Measurements from ENCODE around the gene AMH.

The AMH gene

GRCh38 chr19:2226840-2227360 lies 22.2 kb upstream of the AMH start:
- peaks cover 26% of the 10 kb centered on the region for H3K4me1 Mint-ChIP-seq (ENCODE audit: low read depth)
- H3K27ac Mint-ChIP-seq = peak overlapping the region; percentile 37
- H3K27me3 Mint-ChIP-seq = no peaks in the 10 kb centered on the region
- H3K36me3 Mint-ChIP-seq (ENCODE audit: low read depth) = peaks cover 100% of the 10 kb centered on the region
- intact Hi-C loops (cut with micrococcal nuclease) = no loop called here
- no peak overlapping the region for H3K4me3 Mint-ChIP-seq
- no peaks in the 10 kb centered on the region for H3K9me3 Mint-ChIP-seq

DNA sequence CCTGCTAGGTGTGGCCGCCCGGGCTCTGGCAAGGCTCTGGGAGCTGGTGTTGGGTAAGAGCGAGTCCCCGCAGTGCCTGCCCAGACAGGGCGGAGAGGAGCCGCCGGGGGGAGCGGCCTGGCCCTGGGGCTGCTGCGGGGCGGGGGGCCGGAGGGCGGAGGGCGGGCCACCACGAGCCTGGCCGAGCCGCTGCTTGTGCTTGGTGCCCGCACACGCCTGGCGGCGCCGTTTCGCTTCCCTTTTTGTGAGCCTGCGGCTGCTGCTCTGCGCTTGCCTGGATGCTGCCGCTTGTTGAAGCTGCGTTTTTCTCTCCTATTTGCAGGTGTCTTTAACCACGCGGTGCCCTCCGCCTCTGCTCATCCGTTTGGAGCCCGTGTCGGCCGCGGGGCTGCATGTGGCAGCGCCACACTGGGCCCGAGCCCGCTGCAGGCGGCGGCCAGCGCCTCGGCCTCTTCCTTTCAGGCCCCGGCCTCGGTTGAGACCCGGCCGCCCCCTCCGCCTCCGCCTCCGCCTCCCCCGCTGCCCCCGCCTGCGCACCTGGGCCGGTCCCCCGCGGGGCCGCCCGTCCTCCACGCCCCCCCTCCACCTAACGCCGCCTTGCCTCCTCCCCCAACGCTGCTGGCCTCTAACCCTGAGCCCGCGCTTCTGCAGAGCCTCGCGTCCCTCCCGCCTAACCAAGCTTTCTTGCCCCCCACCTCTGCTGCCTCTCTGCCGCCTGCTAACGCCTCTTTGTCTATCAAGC lies 21.5 kb upstream of the AMH start:
- peak overlapping the region; percentile 37 for H3K27ac Mint-ChIP-seq
- H3K4me3 Mint-ChIP-seq = no peak overlapping the region
- peaks cover 33% of the 10 kb centered on the region for H3K4me1 Mint-ChIP-seq (ENCODE audit: low read depth)
- H3K9me3 Mint-ChIP-seq = no peaks in the 10 kb centered on the region
- no peaks in the 10 kb centered on the region for H3K27me3 Mint-ChIP-seq
- intact Hi-C loops (cut with micrococcal nuclease) = no loop called here
- peaks cover 100% of the 10 kb centered on the region for H3K36me3 Mint-ChIP-seq (ENCODE audit: low read depth)

- intact Hi-C loops (cut with micrococcal nuclease) = no loop called here
- Mint-ChIP-seq H3K36me3 (ENCODE audit: low read depth) (peaks cover 100% of the 10 kb centered on the region), H3K9me3 (no peaks in the 10 kb centered on the region), H3K27ac (no peak overlapping the region), H3K4me3 (no peak overlapping the region), H3K27me3 (no peaks in the 10 kb centered on the region), H3K4me1 (ENCODE audit: low read depth) (peaks cover 35% of the 10 kb centered on the region)
These were observed 20.7 kb upstream of the AMH start for GRCh38 chr19:2228157-2229030.

DNA sequence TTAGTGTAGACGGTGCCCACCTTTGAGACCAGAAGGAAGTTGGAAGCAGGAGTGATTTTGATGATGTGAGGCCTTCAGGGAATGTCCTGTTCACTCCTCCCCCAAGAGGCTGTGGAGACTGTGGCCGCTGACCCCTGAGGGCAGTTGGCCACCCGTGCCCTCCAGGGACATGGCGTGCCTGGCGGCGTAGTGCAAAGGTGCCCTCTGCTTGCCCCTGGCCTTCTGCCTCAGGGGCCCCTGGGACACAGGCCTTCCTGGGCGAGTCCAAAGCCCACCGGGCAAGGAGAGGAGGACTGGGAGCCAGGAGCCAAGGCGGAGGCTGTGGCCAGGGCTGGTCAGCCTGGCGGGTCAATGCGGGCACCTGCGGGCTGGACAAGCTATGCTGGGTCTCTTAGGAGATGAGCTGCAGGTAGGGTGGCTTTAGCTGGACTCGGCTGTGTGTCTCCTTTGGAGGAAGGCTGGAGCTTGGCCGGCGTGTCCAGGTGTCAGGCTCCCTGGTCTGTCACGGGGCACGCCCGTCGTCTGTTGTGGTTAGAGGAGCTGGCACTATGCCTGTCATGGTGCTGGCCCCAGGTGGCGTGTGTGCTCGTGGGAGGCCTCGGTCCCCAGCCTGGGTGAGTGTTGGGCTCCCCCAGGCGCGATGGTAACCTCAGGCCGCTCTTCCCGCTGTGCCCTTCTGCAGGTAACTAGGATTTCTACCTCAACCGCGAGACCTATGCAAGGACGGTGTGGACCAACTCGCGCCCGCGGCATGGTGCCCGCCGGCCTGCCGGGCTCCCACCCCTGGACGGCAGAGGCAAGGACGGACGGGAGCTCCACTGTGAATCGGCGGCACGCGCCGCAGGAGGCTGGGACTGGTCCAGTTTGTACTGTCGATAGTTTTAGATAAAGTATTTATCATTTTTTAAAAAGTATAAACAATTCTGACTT lies 19.8 kb upstream of the AMH start:
- H3K4me1 Mint-ChIP-seq (ENCODE audit: low read depth) = peaks cover 43% of the 10 kb centered on the region

DNA sequence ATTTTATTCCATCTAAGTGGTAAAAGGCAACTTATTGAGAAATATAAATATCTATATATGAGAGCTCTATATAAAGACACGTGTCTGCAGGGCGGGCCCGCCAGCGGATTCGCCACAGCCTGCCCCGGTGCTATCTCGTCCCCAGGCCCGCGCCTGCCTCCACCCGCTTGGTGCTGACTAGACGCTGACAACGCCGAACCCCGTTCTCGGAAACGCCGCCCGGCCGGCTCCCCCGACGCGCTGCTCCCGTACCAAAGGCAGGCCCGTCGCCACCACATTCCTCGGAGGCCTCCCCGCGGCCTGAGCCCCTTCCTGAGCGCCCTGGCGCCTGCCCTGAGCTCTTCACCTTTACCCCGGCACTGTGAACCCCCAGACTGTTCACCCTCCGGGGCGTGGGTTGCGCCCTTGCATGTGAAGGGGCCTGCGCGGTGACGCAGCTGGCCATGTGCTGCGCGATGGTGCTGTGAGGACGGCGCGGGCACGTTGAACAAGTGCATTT lies 19.0 kb upstream of the AMH start:
- H3K4me1 Mint-ChIP-seq (ENCODE audit: low read depth) = peaks cover 50% of the 10 kb centered on the region
- H3K27me3 Mint-ChIP-seq = no peaks in the 10 kb centered on the region
- no peak overlapping the region for H3K27ac Mint-ChIP-seq
- H3K4me3 Mint-ChIP-seq = no peak overlapping the region
- H3K36me3 Mint-ChIP-seq (ENCODE audit: low read depth) = peaks cover 99% of the 10 kb centered on the region
- H3K9me3 Mint-ChIP-seq = no peaks in the 10 kb centered on the region
- intact Hi-C loops (cut with micrococcal nuclease) = no loop called here

More for the DNA sequence above, 19.8 kb upstream of the AMH start:
- no peak overlapping the region for H3K4me3 Mint-ChIP-seq
- H3K27me3 Mint-ChIP-seq = no peaks in the 10 kb centered on the region
- H3K27ac Mint-ChIP-seq = no peak overlapping the region
- intact Hi-C loops (cut with micrococcal nuclease) = no loop called here
- H3K36me3 Mint-ChIP-seq (ENCODE audit: low read depth) = peaks cover 100% of the 10 kb centered on the region
- no peaks in the 10 kb centered on the region for H3K9me3 Mint-ChIP-seq

DNA sequence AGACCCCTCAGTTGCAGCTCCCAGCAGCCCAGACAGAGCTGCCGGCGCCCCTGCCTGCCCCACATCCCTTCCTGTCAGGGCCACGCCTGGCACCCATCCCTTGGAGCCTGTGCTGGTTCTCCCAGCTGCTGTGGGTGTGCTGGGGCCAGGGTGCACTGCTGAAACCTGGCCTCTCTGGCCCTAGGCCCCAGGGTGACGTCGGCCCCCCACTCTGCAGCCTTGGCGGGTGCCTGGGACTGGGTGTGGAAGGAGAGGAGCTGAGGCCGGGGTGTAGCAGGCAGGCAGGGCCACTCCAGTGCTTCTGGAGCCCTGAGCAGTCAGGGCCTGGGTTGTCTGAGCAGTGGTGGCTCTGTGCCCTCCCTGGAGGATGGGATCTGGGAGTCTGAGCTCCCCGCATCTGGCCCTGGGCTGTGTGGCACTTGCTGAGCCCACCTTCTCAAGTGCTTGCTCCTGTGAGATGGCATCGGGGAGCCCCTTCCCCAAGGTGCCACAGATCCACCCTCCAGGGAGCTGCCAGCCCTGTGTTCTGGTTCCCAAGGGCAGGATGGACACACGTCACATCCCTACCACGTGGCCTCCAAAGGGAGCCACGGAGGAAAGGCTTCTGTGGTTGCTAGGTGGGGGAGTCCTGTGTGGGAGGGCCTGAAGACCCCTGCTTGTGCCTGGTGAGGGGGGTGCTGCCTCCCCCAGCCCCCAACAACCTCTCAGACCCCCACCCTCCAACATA lies 18.2 kb upstream of the AMH start:
- H3K4me3 Mint-ChIP-seq = no peak overlapping the region
- no peaks in the 10 kb centered on the region for H3K27me3 Mint-ChIP-seq
- no peaks in the 10 kb centered on the region for H3K9me3 Mint-ChIP-seq
- intact Hi-C loops (cut with micrococcal nuclease) = no loop called here
- H3K4me1 Mint-ChIP-seq (ENCODE audit: low read depth) = peaks cover 55% of the 10 kb centered on the region
- H3K27ac Mint-ChIP-seq = no peak overlapping the region
- peaks cover 99% of the 10 kb centered on the region for H3K36me3 Mint-ChIP-seq (ENCODE audit: low read depth)

DNA sequence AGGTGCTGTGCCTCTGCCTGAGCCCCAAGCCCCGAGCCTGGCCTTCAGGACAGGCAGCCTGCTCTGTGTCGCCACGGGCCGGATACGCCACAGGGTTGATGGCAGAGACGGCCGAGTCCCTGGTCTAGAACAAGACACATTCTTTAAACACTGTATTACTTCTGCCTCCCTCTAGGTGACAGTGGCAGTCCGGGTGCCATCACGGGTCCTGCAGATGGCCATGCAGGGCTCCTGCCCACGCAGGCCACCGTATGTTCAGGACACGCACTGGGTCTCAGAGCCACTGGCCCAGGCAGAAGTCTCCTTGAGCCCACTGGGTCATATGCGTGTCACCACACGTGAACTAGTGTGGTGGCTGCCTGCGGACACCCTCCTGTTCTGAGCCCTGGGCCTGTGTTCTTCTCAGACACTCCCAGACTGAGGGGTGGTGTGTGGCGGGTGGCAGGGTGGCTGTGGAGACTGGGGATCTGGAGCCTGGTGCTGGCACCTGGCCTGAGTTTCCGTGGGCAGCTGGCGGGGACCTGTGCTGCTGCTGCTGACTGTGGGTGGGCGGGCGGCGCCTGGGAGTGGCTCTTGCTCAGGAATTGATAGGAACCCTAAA lies 17.4 kb upstream of the AMH start:
- no peaks in the 10 kb centered on the region for H3K27me3 Mint-ChIP-seq
- peaks cover 59% of the 10 kb centered on the region for H3K4me1 Mint-ChIP-seq (ENCODE audit: low read depth)
- H3K9me3 Mint-ChIP-seq = no peaks in the 10 kb centered on the region
- no peak overlapping the region for H3K4me3 Mint-ChIP-seq
- peak overlapping the region; percentile 65 for H3K27ac Mint-ChIP-seq
- peaks cover 99% of the 10 kb centered on the region for H3K36me3 Mint-ChIP-seq (ENCODE audit: low read depth)
- intact Hi-C loops (cut with micrococcal nuclease) = no loop called here

DNA sequence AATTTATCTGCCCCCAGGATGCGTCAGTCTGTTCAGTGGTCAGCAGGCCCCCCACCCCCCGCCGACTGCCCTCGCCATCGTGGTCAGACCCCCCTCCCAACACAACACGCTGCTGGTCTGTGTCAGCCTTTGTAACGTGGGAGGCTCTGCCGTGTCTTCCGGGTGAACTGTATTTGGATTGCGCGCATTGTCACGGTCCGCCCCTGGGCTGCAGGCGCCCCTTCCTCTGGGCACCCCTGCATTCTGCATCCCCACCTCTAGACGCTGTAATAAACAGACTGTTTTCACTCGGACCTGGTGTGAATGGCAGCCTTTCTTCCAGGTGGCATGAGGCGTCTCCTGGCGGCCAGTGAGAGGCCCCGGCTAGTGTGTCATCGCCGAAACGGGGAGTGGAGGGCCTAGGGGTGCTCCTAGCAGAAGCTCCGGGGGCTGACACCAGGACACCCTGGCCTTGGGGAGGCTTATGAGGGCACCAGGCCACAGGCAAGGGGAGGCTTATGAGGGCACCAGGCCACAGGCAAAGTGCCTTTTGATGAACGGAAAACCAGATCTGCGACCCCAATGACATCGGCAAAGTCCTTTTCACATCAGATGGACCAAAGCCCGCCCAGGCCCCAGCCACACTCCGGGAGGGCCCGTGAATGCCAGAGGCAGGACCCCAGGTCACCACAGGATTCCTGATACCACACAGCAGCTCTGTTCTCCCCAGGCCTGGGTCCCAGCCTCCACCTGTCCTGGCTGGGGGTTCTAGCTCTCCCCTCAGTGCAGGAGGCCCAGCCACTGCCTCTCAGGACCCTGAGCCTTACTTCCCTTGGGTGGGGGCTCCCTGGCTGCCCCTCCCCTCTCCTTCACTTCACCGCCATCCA lies 16.6 kb upstream of the AMH start:
- no peaks in the 10 kb centered on the region for H3K27me3 Mint-ChIP-seq
- intact Hi-C loops (cut with micrococcal nuclease) = no loop called here
- peaks cover 55% of the 10 kb centered on the region for H3K4me1 Mint-ChIP-seq (ENCODE audit: low read depth)
- H3K27ac Mint-ChIP-seq = peak overlapping the region; percentile 65
- no peaks in the 10 kb centered on the region for H3K9me3 Mint-ChIP-seq
- H3K4me3 Mint-ChIP-seq = no peak overlapping the region
- H3K36me3 Mint-ChIP-seq (ENCODE audit: low read depth) = peaks cover 94% of the 10 kb centered on the region

DNA sequence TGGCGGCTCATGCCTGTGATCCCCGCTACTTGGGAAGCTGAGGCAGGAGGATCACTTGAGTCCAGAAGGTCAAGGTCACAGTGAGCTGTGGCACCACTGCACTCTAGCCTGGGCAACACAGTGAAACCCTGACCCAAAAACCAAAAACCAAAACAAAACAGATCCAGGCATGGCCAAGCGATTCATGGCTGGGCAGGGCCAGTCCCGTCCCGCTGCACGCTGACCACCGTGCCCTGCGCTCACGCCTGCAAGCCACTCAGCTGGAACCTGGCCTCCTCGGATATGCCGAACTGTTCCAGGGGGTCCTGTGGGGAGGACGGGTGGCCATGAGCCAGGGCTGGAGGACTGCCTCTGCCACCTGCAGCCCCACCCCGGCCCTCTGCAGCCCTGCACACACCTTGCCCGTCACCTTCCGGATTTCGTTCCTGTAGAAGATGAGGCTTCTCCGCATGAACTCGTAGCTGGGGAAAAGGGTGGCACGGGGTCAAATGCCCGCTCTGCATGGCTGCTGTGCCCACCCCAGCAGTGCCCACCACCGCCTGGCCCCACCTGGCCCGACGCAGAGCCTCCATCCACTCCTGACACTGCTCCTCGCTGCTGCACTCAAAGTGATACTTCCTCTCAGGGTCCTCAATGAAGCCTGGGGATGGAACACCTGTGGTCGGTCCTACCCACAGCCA lies 15.4 kb upstream of the AMH start:
- intact Hi-C loops (cut with micrococcal nuclease) = no loop called here
- Mint-ChIP-seq H3K9me3 (no peaks in the 10 kb centered on the region), H3K4me1 (ENCODE audit: low read depth) (peaks cover 59% of the 10 kb centered on the region), H3K27me3 (no peaks in the 10 kb centered on the region), H3K4me3 (no peak overlapping the region), H3K27ac (no peak overlapping the region), H3K36me3 (ENCODE audit: low read depth) (peaks cover 94% of the 10 kb centered on the region)

DNA sequence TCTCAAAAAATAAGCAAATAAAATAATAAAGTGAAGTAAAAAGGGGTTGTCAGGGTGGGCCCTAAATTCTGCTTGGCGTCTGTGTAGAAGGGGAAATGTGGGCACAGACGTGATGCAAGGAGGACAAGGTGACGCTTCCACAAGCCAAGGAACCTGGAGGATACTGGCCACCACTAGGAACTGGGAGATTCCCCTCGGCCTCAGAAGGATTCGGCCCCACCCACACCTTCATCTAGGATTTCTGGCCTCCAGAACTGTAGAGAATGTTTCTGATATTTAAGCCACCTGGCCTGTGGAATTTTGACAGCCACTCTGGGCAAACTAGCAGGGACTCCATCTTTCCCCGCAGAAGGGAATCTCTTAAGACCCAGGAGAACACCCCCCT lies 14.1 kb upstream of the AMH start:
- H3K4me1 Mint-ChIP-seq (ENCODE audit: low read depth) = peaks cover 72% of the 10 kb centered on the region
- no peaks in the 10 kb centered on the region for H3K9me3 Mint-ChIP-seq
- intact Hi-C loops (cut with micrococcal nuclease) = loop anchor here (5.0 kb wide), 1 partner anchor 82 kb away; no protein-coding TSS in a partner anchor
- peaks cover 83% of the 10 kb centered on the region for H3K36me3 Mint-ChIP-seq (ENCODE audit: low read depth)
- H3K27me3 Mint-ChIP-seq = no peaks in the 10 kb centered on the region
- H3K27ac Mint-ChIP-seq = peak overlapping the region; percentile 98
- peak overlapping the region; percentile 94 for H3K4me3 Mint-ChIP-seq

DNA sequence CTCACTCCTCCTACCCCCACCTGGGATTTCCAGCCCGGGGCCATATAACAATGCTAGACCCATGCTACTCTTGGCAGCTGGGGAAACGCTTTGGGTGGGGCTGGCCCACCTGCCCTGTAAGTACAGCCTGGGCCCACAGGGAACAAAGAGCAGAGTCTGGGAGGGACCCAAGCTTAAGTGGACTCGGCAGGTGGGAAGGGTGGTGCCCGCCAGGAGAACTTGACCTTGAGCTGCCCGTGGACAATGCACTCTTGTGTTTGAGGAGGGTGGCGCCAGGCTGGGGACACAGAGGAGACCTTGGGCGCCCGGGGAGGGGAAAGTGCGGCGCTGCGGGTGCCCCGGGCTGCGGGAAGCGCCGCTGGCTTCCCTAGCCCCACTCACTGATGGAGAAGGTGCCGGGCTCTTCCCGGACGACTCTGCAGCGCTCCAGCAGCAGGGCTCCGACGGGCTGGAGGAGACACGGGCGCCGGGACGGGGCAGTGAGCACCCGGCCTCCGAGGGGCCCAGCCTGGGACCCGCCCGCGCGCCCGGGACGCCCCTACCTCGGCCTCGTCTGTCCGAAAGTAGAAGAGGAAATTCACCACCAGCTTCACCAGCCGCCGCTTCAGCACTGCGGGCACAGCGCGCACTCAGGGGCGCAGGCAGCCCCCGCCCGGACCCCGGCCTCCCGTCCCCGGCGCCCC lies 13.6 kb upstream of the AMH start:
- Mint-ChIP-seq H3K4me1 (ENCODE audit: low read depth) (peaks cover 77% of the 10 kb centered on the region), H3K27ac (peak overlapping the region; percentile 98), H3K36me3 (ENCODE audit: low read depth) (peaks cover 83% of the 10 kb centered on the region), H3K9me3 (no peaks in the 10 kb centered on the region), H3K27me3 (no peaks in the 10 kb centered on the region), H3K4me3 (peak overlapping the region; percentile 94)
- intact Hi-C loops (cut with micrococcal nuclease) = loop anchor here (1.0 to 5.0 kb wide), 3 partner anchors 38 to 84 kb away; partner anchors contain the start of gene AP3D1
